Hematopoietic multipotent progenitor cell (in vitro differentiated cells): ENCODE data around the gene C9orf50. TPM values are rescaled to one million over a fixed set of nuclear protein-coding genes. Genes with fewer than 3 reads are reported as not detected.
A peak's percentile ranks its signal among the peaks of the same experiment; 100 is the strongest.

Experiments
- DNase-seq, 3 donors: peaks; one replicate each; pipeline ENCODE4 v3.0.0-alpha.2; 2011 to 2015; ENCODE audit warnings: low read depth in 2 of 3, low spot score in 2 of 3
- total RNA-seq: library from RNA; depleted of rRNA; stranded (reverse); fragments of >200 nt; gene quantifications from one replicate; pipeline ENCODE4 v1.2.3, GENCODE V29; 2012

The C9orf50 gene
- total RNA-seq, 1 donor, result not detected

DNA sequence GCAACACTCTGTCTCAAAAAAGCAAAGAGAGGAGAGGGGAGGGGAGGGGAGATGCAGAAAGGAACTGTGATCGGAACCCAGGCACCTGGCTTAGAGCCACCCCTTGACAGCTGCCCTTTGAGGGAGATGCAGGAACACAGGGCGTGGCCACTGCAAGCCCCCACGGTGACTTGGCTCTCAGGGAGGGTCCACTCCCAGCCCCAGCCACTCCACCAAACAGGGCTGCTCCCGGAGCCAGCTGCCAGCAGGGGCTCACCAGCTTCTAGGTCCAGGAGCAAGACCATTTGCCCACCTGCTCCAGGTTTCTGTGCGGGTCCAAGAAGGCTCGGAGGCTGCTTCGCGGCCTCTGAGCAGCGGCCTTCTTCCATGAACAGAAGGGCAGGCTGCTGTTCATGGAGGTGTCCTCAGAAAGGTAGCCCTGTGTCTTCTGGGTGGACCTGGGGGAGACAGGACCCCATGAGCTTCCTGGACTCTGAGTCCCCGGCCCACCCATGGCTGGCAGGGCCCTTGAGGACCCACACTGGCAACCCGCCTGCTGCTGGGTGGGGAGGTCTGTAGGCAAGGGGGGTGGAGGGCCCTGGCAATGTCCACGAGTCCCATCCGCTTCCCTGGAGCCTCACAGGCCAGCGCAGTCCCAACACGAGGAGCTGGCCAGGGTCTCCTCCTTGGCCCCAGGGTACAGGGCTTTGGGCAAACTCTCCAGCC, 7.9 kb downstream of the C9orf50 start:
- DNase-seq, result no peak

DNA sequence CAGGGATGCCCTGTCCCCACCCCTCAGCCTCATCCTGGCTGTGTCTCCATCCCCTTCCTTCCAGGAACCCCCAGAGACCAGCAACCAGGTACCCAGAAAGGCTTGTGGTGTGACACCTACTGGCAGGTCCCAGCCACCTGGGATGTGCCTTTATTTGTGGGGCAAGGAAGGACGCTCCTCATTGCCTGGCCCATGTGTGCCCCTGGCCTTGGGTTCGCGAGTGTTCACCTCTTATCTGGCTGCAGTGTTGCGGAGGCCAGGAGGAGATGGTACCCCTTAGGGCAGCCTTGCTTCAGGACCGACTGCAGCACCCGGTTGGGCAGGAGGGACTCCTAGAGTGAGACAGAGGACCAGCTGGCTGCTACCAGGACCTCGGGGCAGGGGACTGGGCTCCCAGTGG, 8.8 kb downstream of the C9orf50 start:
- DNase-seq, result no peak

DNA sequence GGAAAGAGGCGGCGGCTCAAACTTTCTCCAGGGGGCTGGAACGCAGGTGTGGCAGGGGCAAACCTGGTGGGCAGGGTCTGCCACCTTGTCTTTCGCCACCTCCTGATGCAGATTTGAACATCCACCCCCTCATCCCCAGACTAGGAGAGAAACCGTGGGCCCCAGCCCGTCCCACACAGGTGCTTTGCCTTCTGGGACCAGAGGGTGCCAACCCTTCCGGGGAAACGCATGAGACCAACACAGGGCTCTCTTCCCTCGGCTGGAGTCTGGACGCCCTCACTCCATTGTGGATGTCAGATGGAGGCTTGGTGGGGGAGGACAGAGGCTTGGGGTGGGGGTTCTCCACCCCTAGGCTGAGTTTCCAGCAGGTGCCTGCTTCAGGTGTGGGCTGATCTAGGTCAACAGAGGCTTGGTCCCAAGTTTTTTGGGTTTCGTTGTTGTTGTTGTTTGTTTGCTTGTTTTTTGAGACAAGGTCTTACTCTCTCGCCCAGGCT, 9.5 kb downstream of the C9orf50 start:
- DNase-seq, result no peak

DNA sequence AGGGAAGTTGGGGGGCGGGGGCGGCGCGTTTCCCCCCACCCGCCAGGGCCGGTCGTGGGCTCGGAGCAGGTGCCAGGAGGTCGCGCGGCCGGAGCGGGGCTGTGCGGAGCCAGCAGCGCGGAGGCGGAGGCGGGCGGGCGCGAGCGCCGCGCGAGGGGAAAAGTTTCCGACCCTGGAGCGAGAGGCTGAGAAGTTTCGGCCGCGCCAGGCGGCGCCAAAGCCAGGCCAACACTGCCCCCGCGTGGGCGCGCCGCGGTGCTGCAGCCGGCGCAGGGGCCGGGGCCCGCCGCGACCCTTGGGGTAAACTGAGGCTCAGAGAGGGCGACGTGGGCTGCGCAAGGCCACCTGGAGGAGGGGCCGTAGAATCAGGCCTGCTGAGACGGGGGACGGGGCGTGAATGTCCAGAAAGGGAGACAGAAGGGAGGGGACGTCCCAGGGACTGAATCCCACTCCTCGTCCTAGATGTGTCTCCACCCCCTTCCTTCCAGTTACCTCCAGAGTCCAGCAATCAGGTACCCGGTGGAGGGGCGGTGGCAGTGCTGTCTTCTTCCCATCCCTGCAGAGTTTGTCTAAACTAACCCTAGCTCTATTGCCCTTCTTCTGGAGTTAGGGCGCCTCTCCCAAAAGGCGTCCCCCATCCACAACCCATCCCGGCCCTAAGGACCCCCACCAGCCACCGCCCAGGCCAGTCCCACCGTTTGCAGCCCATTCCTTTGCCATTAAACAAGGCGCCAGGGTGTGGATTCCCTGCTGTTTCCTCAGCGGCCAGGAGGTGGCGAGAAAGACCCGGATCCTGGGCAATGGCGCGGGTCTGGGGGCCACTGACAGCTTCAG, 10.2 kb downstream of the C9orf50 start:
- DNase-seq, result peak in 2 of 3 donors; percentile 65 to 80

DNA sequence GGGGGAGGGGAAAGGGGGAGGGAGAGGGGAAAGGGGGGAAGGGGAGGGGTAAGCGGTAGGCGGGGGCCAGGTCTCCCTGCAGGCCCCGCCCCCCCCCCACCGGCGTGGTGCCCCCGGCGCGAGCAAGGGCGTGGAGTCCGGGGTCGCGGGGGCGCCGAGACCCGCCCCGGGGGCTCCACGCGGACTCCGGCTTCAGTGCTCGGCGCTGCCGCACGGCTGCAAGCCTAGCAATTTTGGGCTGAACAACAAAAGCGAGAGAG, 10.8 kb downstream of the C9orf50 start:
- DNase-seq, result no peak

DNA sequence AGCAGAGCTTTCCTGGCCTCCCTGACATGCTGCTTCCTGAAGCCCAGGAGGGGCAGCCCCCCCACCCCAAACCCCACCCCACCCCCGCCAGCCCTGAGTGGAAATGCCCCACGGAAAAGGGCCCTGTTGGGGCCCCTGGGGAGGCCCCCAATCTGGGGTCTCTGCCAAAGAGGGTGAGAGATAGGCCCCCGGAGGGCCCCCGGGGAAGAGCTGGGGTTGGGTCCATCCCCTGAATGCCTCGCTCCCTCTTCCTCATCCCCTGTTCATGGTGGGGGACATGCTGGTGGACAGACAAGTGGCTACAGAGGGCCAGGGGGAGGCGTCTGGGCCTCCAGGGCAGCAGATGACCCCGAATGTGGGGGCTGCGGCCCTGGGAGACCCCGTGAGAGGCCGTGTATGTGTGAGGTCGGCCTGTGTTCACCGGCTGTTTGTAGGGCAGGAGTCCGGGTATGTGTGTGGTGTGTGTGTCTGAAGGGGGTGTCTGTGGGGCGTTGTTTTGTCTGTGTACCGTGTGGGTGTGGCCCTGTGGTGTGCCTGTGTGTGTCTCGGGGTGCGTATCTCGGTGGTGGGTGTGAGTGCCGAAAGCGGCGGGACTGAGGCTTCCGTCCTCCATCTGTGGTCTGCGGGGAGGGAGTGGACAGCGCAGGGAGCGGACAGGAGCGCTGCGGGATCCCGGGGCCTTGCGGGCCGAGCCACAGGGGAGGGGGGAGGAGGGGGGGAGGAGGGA, 11.3 kb downstream of the C9orf50 start:
- peak in 2 of 3 donors; percentile 59 to 60 for DNase-seq

DNA sequence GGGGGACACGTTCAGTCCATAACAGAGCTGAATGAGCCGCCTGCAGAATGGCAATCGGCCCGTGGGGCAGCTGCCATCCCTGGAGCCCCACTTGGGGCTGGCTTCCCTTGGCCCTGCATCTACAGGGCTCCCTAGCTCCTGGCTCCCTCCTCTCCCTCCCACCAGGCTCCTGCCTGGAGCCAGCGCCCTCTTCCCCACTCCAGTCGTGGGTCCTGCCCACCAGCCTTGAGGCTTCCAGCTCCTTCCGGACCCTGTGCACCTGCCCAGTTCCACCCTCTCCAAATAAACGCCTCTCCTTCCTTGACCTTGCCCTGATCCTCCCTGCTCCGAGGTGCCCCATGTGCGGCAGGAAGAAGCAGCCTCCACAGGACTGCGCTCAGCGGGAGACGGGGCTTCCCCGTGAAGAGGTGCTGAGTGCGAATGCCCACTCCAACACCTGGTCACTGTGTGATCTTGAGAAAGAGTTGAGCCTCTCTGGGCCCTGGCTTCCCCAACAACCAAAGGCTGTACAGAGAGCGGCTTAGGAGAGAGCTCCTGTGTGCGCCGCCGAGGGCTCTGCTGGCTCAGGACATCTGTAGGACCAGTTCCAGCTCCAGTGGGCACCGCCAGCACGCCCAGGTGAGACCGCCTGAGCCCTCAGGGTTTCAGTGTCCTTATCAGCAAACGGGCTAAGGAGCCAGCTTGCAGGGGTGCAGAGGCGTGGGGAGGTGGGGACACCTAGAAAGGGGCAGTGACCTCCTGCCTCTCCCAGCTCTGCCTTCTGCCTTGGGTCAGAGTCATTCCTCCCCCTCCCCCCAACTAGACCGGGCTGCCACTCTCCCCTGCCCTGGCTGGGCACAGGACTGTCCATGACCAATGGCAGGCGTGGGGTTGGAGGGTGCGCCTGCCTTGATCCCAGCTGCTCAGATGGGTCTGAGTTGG, 12.1 kb downstream of the C9orf50 start:
- DNase-seq, result no peak

DNA sequence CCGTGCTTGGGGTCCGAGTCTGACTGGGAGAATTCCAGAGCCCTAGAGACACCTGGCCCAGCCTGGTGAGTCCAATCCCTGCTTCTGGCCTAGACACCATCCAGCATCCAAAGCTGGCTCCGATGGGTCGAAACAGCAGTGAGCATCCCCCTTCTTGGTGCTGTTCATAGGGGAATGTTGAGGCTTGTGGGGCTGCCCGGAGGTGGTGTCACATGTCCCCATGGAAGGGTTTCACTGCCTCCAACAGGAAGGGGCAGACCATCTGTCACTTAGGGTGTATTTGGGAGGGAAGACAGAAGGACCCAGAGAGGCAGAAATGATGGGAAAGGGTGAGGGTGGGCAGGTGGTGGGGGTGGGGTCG, 13.9 kb downstream of the C9orf50 start:
- DNase-seq, result no peak

DNA sequence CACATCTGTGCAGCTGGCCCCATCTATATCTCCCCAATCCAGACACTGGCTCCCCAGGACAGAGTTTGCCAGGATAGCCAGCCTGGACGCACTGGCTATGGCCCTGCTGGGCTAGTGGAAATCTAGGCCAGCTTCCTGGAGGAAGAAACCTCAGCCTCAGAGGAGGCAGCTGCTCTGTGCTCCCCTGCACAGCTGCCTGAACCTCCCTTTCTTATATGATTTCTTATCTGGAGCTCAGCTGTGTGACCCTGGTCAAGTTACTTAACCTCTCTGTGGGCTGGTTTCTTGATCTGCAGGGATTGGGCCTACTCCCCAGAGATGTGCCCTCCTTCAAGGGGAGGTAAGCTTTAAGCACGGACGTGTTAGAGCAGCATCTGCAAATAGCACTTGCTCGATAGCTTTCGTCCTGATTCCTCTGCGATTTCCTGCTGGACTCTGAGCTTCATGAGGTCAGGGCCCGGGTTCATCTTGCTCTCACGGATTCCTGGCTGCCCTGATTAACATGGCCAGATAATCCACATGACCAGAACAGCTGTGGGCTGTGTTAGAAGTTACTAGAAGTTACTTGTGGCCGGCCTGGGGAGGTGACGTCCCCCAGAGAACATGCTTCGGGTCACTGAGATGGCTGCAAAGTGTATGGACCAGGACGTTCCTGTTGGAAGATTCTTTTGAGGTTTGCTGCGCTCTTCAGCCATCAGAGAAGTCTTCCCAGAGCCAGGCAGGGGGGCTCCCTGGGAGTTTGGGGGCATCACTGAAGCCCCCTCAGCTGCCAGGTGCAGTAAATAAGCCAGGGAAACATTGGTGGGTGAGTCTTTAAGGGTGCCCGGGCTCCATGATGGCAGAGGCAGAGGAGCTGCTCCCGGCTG, 14.5 kb downstream of the C9orf50 start:
- DNase-seq, result no peak

DNA sequence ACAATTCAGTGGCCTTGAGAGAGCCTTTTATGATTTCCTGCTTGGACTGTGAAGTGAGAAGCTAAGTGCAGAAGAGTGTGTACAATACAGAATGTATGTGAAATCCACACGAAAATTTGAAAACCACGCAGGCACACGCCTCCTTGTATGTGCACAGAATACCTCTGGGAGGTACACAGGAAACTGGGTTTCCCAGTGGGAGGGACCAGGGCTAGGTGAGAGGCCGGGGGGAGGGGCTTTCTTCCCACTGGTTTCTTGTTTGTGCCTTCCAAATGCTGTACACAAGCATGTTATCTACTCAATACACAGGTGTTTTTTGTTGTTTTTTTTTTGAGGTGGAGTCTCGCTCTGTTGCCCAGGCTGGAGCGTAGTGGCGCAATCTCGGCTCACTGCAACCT, 16.1 kb downstream of the C9orf50 start:
- DNase-seq, result no peak

DNA sequence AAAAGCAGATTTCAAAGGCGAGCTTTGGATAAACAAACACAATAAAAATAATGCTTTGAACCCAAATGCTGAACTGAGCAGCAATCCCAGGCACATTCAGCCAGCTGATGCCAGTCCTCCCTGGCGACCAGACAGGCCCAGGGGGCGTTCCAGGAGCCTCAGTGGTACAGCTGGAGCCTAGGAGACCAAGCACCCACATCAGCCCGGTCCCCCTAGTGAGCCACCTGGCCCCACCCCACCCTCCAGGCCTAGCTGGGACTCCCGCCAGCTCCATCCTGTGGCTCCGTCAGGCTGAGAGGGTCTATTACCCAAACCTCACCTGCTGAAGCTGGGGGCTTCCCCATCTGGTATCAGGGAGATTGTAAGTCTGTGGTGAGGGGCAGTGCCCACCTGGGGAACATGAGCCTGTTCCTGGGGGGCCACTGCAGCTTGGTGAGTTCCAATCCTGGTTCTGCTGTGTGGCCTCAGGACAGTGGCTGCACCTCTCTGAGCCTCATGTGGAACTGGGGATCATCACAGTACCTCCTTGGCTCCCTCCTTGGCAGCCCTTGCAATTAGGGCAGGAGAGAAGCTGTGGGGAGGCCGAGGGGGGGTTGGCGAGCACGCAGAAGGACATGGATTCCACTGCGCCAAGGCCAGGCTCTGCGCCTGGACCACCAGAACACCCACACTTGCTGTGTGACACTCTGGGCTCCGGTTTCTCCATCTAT, 16.7 kb downstream of the C9orf50 start:
- no peak for DNase-seq

DNA sequence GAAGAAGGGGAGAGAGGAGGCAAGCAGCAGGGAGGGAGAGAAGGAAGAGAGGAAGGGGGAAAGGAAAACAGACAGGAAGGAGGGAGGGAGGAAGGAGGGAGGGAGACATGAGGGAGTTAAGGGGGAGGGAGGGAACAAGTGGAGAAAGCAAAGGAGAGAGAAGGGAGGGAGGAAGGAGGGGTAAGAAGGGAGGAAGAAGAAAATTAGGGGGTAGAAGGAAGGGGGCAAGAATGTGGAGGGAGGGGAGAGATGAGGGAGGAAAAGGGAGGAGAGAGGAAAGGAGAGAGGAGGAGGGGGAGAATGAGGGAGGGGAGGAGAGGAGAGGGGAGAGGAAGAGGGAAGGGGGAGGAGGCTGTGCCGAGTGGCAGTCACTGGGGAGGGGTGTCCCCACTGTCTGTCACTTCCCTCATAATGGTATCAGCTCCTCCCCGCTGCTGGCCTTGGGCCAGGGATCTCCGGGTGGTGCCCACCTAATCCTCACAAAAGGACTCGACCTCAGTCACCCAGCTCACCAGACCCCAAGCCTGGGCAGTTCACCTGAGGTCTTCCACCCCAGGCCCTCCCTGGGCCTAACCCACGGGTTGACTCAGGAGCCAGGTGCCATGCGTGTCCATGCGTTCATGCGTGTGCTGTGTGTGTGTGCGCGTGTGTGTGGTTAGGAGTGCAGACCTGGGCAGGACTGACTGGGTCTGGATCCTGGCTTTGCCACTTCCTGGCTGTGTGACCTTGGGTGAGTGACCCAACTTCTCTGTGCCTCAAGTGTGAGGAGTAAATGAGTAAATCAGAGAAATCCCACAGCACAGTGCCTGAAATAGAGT, 18.1 kb downstream of the C9orf50 start:
- peak in 2 of 3 donors; percentile 64 to 65 for DNase-seq

DNA sequence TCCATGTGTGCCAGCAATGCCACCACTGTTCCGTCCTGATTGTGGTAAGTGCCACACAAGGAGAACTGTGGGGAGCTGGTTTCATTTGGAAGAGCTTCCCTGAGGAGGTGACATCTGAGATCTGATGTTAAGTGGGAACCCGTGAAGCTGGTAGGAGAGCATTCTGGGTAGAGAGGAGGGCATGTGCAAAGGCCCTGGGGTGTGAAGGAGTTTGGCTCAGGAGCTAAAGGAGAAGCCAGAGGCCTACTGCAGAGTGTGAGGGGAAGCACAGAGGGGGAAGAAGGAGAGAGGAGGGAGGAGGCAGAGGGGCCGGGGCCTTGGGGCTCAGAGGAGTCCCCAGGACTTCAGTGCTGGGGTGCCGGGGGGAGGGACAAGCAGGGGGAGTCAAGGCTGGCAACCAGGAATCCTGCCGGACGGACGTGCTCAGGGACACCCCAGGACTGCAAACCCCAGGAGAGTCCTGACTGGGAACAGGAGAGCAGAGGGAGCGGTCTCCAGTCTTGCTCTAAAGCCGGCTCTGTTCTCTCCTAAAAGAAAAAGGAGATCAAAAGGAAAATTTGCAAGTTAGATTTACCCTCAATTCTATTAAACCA, 19.7 kb downstream of the C9orf50 start:
- DNase-seq, result no peak

DNA sequence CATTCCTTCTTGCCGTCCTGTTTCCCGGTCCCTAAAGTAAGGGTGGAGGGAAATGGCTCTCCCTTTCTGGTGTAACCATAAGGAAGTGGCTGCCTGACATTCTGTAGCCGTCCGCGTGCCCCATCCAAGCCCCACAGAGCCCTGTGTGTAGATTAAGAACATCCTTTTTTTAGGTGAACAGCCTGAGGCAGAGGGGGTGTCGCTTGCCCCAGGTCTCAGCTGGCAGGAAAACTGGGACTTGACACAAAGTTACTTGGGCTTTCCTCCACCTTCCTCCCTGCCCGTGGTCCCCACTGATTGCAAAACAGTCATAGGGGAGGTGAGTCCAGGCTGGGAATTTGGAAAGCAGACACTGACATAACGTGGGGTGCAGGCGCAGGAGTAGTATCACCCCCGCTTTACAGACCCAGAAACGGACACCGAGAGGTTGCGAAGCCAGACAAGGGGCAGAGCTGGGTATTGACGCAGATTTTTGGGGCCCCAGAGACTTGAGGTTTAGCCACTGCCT, 22.8 kb downstream of the C9orf50 start:
- DNase-seq, result peak in 1 of 3 donors; percentile 17

DNA sequence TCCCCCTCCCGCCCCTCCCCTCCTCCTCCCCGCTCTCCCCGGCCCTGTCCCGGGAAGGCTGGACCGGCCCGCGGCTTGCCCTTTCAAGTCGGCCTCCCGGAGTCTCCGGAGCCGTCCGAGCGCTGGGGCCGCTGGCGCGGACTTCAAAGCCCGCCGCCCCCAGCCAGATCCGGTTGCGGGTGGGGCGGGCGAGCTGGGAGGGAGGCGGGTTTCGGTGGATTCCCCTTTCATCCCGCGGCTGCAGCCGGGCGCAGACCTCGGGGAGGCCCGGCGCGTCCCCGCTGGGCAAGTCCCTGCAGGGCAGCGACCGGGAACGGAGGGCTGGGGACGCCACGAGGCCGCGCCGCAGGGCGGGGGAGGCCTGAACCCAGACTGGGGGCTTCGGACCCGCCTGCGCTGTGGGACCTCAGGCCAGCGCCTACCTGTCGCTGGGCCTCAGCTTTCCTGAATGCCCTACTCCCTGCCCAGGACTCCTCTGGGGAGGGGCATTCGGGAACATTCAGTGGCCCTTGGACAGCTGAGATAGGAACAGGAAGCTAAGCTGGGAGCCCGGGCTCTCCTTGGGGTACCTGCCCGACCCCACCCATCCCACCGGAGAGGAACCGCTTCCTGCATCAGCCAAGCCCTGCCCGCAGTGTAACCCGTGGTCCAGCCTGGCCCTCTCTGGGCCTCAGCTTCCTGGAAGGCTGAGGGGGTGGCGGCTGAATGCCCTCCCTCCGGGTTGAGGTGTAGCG, 23.4 kb downstream of the C9orf50 start:
- peak in 1 of 3 donors; percentile 25 for DNase-seq

DNA sequence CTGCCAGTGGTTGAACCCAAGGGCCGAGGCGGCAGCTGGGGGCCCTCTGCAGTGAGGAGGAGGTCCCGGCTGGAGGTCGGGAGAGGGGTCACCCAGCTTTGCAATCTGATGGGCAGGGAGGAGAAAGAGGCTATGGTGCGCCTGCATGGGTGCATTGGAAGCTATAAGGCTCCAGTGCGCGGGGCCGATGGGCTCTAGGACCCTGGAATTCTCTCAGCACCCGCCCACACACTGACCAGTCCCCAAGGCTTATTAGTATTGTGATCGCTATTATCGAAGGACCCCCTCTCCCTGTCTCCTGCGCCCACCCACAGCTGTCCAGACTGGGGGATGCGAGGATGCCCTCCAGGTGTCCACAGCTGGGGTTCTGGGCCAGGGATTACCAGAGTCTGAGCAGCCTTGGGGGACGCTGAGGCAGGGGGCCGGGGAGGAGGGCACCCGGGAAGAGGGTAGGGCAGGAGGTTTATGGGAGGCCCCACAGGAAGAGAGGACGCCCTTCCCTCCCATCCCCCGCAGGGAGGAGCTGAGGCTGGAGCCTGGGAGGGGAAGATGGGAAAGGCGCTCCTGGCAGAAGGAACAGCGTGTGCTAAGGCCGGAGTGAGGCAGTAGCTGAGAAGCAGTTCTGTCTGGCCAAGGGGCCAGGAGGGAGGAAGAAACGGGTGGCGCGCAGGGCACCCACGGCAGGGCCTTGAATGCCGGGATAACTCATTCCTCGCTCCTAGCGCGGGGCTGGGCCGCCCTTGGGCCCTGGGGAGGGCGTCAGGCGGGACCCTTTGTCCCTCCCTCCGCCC, 24.2 kb downstream of the C9orf50 start:
- DNase-seq, result no peak
